ENCODE results near the gene GNMT. TPM values are rescaled to one million over a fixed set of nuclear protein-coding genes. Genes with fewer than 3 reads are reported as not detected.

Gene GNMT
- polyA plus RNA-seq, 1 donor from 2014 or later = 0.97 TPM

DNA sequence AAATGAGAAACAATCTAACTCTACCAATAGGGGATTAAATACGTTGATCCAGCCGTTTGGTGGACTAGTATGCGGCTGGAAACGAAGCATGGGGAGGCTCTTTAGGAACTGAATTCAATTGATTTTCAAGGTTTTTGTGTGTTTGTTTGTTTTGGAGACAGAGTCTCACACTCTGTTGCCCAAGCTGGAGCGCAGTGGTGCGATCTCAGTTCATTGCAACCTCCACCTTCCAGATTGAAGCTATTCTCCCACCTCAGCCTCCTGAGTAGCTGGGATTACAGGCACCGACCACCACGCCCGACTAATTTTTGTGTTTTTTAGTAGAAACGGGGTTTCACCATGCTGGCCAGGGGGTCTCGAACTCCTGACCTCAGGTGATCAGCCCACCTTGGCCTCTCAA lies 24.2 kb upstream of the GNMT start (continued):
- TF ChIP-seq EZH2 (IDR thresholded peaks at IDR 0.05; ENCODE audit: borderline replicate concordance, insufficient read depth, low read length, poor library complexity, severe bottlenecking) (no peak), TAF1 (IDR thresholded peaks at IDR 0.05; ENCODE audit: low read depth) (no peak)

GRCh38 chr6:42937548-42938427 lies 22.8 kb upstream of the GNMT start:
- H3F3A ChIP-seq (ENCODE audit: insufficient read depth, low read length, poor library complexity, severe bottlenecking) = no peaks in the 10 kb centered on the region
- no peaks in the 10 kb centered on the region for H4K20me1 ChIP-seq (ENCODE audit: insufficient read depth)
- H3K9me2 ChIP-seq (ENCODE audit: insufficient read depth, low read length) = no peaks in the 10 kb centered on the region
- no peak overlapping the region for H3K4me3 ChIP-seq (ENCODE audit: low read length)
- H3K27me3 ChIP-seq (ENCODE audit: insufficient read depth, low read depth, low read length) = no peaks in the 10 kb centered on the region
- no peak overlapping the region for H3K4me2 ChIP-seq (ENCODE audit: low read length)
- no peak overlapping the region for H3K27ac ChIP-seq (ENCODE audit: low read length)
- H2AFZ ChIP-seq (ENCODE audit: low read depth, low read length) = no peak overlapping the region
- H3K9ac ChIP-seq (ENCODE audit: low read length) = no peak overlapping the region
- H3K9me3 ChIP-seq (ENCODE audit: low read length) = no peaks in the 10 kb centered on the region
- TF ChIP-seq, protein P1, sequence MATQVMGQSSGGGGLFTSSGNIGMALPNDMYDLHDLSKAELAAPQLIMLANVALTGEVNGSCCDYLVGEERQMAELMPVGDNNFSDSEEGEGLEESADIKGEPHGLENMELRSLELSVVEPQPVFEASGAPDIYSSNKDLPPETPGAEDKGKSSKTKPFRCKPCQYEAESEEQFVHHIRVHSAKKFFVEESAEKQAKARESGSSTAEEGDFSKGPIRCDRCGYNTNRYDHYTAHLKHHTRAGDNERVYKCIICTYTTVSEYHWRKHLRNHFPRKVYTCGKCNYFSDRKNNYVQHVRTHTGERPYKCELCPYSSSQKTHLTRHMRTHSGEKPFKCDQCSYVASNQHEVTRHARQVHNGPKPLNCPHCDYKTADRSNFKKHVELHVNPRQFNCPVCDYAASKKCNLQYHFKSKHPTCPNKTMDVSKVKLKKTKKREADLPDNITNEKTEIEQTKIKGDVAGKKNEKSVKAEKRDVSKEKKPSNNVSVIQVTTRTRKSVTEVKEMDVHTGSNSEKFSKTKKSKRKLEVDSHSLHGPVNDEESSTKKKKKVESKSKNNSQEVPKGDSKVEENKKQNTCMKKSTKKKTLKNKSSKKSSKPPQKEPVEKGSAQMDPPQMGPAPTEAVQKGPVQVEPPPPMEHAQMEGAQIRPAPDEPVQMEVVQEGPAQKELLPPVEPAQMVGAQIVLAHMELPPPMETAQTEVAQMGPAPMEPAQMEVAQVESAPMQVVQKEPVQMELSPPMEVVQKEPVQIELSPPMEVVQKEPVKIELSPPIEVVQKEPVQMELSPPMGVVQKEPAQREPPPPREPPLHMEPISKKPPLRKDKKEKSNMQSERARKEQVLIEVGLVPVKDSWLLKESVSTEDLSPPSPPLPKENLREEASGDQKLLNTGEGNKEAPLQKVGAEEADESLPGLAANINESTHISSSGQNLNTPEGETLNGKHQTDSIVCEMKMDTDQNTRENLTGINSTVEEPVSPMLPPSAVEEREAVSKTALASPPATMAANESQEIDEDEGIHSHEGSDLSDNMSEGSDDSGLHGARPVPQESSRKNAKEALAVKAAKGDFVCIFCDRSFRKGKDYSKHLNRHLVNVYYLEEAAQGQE (IDR thresholded peaks at IDR 0.05; ENCODE audit: borderline replicate concordance) = no peak
- TF ChIP-seq TAF1 (IDR thresholded peaks at IDR 0.05; ENCODE audit: low read depth) = no peak
- no peak for TF ChIP-seq POLR2AphosphoS5 (IDR thresholded peaks at IDR 0.05)
- TF ChIP-seq CTCF (IDR thresholded peaks at IDR 0.05; ENCODE audit: poor library complexity, severe bottlenecking) = no peak
- no peak for TF ChIP-seq SMC3 (conservative IDR thresholded peaks at IDR 0.05; ENCODE audit: poor library complexity)
- no peak for TF ChIP-seq EP300 (conservative IDR thresholded peaks at IDR 0.05; ENCODE audit: poor library complexity, severe bottlenecking)
- no peak for TF ChIP-seq RAD21 (conservative IDR thresholded peaks at IDR 0.05)
- no peak for TF ChIP-seq MXI1 (conservative IDR thresholded peaks at IDR 0.05; ENCODE audit: poor library complexity, severe bottlenecking)
- TF ChIP-seq EZH2 (IDR thresholded peaks at IDR 0.05; ENCODE audit: borderline replicate concordance, insufficient read depth, low read length, poor library complexity, severe bottlenecking) = no peak
- H3K79me2 ChIP-seq (replicated peaks; ENCODE audit: insufficient read depth, low read length) = peaks cover 10% of the 10 kb centered on the region
- H3K36me3 ChIP-seq (ENCODE audit: insufficient read depth, low read length) = no peaks in the 10 kb centered on the region

DNA sequence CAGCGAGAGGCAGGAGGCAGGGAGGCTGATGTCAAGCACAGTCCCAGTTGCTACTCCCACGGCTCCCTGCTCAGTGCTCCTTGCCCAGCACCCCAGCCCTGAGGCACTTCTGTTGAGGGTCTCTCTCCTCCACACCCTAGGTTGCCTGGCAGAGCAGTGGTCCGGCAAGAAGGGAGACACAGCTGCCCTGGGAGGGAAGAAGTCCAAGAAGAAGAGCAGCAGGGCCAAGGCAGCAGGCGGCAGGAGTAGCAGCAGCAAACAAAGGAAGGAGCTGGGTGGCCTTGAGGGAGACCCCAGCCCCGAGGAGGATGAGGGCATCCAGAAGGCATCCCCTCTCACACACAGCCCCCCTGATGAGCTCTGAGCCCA lies 22.1 kb upstream of the GNMT start:
- H4K20me1 ChIP-seq (ENCODE audit: insufficient read depth) = no peaks in the 10 kb centered on the region
- no peak overlapping the region for H3K9ac ChIP-seq (ENCODE audit: low read length)
- no peaks in the 10 kb centered on the region for H3F3A ChIP-seq (ENCODE audit: insufficient read depth, low read length, poor library complexity, severe bottlenecking)
- H3K9me2 ChIP-seq (ENCODE audit: insufficient read depth, low read length) = no peaks in the 10 kb centered on the region
- no peaks in the 10 kb centered on the region for H3K36me3 ChIP-seq (ENCODE audit: insufficient read depth, low read length)
- H3K4me2 ChIP-seq (ENCODE audit: low read length) = no peak overlapping the region
- no peak overlapping the region for H3K27ac ChIP-seq (ENCODE audit: low read length)
- H3K27me3 ChIP-seq (ENCODE audit: insufficient read depth, low read depth, low read length) = no peaks in the 10 kb centered on the region
- H3K79me2 ChIP-seq (replicated peaks; ENCODE audit: insufficient read depth, low read length) = peaks cover 4% of the 10 kb centered on the region
- no peaks in the 10 kb centered on the region for H3K9me3 ChIP-seq (ENCODE audit: low read length)
- no peak overlapping the region for H3K4me3 ChIP-seq (ENCODE audit: low read length)
- TF ChIP-seq EP300 (conservative IDR thresholded peaks at IDR 0.05; ENCODE audit: poor library complexity, severe bottlenecking) (no peak), MXI1 (conservative IDR thresholded peaks at IDR 0.05; ENCODE audit: poor library complexity, severe bottlenecking) (no peak), POLR2AphosphoS5 (IDR thresholded peaks at IDR 0.05) (no peak), CTCF (IDR thresholded peaks at IDR 0.05; ENCODE audit: poor library complexity, severe bottlenecking) (no peak), RAD21 (conservative IDR thresholded peaks at IDR 0.05) (no peak), TAF1 (IDR thresholded peaks at IDR 0.05; ENCODE audit: low read depth) (no peak)
- TF ChIP-seq, protein P1 (IDR thresholded peaks at IDR 0.05; ENCODE audit: borderline replicate concordance) = no peak
- H2AFZ ChIP-seq (ENCODE audit: low read depth, low read length) = no peak overlapping the region

Data from neural cell (in vitro differentiated cells).